NCI-H1436 treated with DMSO at 0.1 percent for 48 hours (cell line): ENCODE data around the gene CFAP92.
A peak's percentile ranks its signal among the peaks of the same experiment; 100 is the strongest.

Experiments used
- DNase-seq: peaks from one replicate; lab custom pipeline; 2025; lab: John Stamatoyannopoulos, UW

Gene CFAP92

DNA sequence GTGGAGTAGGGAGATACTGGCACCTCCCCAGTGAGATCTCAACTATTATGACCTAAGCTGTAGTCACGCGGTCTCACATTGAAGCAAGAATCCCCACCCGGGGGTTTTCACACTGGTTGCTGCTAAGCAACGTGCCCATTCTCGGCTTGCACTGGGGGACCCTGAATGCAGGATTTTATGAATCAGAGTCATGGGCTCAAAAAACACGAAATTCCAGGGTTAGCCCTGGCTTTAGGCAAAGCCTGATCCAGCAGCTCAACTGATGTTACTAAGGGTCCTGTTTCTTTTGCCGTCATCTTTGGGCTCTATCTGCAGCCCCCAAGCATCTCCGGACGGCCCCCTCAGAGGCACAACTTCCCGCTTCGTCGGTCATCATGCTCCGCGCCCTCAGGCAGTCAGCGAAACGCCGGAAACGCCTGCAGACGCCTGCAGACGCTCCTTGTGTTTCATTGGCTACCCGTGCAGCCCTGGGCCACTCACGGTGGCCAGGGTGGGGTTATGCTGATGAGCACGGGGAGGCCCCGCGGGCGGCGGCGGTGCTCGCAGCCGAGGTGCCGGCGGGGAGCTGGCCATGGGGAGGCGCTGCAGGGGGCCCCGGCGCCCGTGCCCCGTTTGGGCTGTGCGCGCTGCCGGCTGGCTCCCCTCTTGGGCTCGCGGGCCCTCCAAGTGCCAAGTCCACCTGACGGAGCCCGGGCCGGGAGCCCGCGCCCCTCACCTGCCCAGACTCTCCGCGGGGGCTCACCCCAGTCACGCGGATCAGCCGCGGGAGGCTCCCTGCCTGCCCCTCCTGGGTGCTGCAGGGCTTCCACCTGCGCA, 33.1 kb upstream of the CFAP92 start:
- peak; percentile 85 for DNase-seq

DNA sequence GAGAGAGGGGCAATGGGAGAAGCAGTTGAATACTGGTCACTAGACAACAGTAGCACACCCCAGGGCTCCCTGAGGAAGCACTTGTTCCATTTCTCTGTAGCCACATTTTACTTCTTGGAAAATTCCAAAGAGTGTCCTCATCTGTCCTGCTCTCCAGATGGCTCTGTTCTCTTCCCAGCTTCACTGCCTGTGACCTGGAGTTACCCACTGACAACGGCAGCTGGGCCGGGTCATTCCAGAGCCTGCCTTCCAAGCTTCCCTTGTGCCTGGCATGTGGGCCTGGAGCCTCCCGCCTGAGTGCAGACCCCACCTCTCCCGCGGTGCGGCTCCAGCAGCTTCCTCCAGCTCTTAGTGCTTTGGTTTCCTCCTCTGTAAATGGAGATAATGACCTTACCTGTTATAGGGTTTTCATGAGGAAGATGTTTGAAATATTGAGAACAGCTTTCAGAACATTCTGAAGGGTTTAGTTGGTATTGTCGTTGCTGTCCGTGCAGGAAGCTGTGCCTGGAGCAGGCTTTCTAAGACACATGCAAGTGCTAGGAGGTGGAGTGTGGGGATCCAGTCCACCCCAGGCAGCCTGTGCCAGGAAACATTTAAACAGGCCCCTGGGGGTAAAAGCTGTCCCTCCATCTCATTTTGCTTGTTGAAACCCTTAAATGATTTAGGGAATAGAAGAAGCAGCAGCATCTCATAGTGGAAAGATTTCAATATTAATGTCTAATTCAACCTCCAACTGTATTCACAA, 32.0 kb upstream of the CFAP92 start:
- DNase-seq = no peak

DNA sequence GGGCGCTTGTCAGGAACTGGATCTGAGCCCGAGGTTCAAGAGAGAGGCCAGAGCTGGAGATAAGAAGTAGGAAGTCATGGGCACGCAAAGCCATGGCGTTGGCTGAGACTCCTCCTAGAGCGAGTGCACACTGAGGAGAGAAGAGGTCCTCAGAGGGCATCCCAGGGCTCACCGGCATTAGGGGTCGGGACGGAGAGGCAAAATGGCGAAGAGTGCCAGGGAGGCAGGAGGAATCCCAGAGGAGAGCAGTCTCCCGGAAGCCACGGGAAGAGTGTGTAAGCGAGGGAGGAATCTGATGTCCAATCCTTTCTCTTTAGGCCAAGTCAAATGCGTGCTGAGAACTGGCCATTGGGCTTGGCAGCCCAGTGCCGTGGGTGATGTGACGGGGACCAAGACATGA, 31.2 kb upstream of the CFAP92 start:
- DNase-seq = no peak

DNA sequence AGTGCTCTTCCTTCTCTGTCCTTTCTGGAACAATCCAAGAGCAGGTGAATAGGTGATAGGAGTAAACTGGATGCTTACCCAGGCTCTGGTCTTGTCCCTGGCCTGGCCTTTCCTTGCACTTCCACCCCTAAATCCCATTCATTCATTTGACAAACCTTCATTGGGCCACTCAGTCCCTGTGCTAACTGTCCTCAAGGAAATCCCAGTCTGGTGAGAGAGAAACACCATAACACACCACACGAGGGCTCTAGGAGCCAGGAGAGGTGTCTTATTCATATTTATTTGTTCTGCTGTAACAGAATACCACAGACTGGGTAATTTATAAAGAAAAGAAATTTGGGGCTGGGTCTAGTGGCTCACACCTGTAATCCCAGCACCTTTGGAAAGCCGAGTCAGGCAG, 30.0 kb upstream of the CFAP92 start:
- peak; percentile 30 for DNase-seq

DNA sequence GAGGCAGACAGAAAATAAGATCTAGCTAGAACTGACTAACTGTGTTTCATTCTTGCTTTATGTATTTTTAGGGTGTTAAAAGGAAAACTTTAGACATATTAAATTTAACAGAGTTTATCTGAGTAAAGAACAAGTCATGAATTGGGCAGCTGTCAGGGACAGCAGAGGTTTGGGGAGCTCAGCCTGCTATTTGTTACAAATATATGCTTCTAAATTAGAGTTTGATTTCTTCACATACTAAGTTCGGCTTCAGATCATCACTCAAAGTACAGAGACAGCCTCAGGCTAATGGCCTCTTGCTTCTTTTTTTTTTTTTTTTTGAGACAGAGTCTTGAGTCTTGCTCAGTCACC, 29.1 kb upstream of the CFAP92 start:
- no peak for DNase-seq

DNA sequence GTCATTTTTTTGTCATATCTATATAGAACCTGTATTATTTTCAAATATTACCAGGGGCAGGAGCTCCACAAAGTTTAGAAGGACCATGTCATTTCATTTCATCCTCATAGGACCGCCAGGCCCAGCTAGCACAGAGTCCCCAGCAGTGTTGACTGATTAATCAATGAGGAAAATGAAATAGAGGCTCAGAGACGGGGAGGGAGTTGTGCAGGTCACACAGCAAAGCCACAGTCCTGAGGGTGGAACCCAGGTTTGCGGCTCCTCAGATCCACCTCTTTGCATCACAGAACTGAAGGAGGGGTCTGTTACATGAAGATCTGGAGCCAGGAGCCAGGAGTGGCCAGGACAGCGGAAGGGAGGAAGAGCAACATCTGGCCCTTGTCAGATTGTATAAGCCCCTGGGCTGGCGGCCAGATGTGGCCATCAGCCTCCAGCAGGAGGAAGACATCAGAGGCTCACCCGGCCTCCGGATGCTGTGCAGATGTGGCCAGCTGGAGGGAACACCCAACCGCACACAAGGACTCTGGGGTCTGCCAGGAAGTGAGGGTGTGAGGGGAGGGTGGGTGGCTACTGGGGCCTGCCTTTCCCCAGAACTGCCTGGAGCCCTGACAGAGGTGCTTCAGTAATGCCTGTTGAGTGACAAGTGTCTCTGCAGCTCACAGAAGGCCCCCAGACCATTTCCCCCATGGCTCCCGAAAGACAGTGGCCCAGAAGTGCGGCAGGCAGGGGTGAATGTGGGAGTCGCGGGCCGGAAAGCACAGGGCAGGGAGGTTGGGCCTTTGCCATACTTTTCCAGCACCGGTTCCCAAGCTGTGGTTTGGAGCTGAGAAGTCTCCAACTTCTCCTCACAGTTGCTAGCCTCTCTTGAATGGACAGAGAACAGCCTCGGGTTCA, 28.5 kb upstream of the CFAP92 start:
- DNase-seq = no peak

DNA sequence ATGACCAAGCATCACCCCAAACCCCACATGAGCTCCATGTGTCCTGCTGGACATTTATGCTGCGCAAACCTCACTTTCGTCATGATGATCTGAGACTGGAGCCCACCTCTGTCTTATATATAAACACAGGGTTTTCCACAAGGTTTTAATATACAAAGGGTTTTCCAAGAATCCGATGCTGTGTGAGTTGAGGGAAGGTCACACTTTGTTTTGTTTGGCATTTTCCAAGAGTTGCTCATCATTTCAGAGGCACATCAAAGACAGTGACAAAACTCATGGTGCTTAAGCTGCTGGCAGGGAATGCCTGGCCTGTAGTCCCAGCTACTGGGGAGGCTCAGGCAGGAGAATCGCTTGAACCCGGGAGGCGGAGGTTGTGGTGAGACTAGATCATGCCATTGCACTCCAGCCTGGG, 27.3 kb upstream of the CFAP92 start:
- no peak for DNase-seq

DNA sequence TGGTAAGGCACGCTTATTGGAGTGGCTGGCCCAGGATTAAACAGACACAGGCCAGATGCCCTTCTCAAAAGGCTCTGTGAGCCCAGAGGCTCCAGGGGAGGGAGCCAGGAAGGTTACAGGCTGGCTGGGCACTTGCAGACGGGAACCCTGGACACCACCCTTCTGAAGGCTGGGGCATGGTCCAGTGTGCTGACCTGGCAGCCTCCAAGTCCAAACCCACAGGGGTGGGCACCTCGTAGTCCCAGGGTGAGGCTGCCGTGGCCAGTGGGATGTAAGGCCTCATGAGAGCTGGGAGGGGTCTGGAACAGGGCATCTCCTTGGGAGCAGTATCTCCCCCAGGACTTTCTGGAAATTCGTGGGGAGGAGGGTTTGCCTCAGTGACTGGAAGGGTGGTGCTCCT, 26.8 kb upstream of the CFAP92 start:
- DNase-seq = no peak

DNA sequence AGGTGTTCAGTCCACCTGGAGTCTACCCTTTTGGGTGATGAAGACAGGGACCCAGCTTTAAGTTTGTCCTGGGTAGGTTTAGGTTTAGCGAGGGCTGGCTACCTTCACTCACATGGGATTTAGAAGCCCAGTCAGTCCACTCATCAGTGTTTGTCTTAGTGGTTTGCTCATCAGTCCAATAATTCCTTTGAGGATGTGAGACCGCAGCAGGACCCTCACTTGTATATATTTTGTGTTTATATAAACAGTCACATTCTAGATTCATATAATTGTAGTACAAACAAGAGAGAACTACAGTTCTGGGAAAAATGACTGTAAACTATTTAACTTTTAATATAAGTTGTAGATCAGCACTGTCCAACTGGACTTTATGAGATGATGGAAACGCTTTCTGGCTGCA, 25.4 kb upstream of the CFAP92 start:
- no peak for DNase-seq

DNA sequence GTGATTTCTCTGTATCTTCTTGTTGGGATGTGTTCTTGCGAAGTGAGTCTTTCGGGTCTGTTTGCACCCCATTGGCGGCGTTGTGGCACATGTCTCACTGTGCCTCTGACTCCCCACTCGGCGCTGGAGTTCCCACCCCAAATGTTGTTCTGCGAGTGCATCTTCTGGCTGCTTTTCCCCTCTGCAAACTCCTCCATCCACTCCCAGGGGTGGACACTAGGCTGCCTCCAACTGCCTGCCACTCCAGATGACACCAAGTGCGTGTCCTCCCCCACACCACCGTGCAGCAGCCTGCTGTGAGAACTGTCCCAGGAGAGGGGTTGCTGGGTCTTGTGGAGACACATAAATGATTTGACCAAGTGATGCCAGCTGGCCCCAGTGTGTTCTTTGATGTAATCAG, 24.9 kb upstream of the CFAP92 start:
- DNase-seq = no peak

DNA sequence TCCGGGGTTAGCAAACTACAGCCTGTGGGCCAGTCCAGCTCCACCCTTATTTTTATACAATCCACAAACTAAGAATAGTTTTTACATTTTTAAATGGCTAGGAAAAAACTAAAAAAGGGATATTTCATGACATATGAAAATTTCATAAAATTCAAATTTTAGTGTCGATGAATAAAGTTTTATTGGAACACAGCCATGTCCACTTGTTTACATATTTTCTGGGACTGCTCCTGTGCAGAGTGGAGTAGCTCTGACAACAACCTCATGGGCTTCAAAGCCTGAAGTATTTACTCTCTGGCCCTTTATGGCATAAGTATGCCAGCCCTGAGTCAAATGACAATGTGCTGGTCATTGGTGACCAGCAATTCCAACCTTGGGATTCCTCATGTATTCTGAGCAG, 24.4 kb upstream of the CFAP92 start:
- DNase-seq = no peak

DNA sequence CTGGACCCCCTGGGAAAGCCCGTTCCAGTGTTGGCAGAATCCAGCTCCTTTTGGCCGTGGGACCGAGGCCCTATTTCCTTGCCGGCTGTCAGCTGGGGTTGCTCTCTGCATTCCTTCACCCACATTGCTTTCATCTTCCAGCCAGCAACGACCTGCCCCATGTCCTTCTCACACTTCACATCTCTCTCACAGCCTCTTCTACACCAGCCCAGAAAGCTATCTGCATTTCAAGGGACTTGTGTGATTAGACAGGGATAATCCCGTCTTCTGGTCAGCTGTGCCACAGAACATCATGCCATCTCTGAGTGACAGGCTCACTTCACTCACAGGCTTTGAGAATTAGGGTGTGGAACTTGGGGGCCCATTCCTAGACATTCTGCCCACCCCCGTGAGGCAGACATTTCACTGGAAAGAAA, 23.6 kb upstream of the CFAP92 start:
- DNase-seq = no peak

DNA sequence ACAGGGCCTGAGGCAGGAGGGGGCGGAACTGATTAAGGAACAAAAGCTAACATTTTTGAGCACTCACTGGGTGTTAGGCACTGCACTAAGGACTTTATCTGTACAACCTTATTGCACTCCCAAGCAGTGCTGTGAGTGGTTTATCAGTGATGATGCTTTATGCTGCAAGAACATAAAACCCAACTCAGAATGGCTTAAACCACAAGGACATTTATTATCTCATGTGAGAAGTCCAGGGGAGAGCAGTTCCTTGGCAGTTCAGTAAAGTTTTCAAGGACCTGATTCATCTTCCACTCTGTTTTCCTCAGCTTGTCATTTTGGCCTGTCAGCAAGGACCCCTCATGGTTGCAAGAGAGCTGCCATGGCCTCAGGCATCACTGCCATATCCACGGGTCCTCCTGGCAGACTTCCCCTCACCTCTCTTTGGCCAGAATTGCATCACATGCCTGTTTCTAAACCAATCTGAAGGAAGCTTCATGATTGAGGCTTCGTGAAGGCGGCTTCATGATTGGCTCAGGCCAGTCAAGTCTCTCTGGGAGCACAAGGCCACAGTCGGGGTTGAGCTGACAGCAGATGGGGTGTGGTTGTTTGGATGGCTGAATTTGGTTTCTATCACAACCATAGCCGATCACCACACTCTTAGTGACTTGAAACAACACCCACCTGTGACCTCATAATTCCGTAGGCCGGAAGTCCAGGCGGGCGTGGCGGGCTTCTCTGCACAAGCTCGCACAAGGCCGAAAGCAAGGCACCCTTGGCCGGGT, 23.0 kb upstream of the CFAP92 start:
- DNase-seq = no peak

DNA sequence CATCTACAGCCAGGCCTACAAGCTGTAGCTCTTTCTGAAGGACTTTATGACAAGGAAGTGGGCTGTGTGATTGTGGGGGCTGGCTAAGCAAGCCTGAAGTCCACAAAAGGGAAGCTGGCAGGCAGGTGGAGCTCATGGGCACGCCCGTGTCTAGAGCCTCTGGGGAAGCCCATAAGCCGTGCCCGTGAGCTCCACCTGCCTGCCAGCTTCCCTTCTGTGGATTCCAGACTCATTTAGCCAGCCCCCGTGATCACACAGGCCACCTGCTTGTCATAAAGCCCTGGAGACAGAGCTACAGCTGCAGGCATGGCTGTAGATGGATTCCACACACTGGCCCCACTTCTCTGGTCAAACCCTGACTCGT, 22.5 kb upstream of the CFAP92 start:
- DNase-seq = peak; percentile 96

DNA sequence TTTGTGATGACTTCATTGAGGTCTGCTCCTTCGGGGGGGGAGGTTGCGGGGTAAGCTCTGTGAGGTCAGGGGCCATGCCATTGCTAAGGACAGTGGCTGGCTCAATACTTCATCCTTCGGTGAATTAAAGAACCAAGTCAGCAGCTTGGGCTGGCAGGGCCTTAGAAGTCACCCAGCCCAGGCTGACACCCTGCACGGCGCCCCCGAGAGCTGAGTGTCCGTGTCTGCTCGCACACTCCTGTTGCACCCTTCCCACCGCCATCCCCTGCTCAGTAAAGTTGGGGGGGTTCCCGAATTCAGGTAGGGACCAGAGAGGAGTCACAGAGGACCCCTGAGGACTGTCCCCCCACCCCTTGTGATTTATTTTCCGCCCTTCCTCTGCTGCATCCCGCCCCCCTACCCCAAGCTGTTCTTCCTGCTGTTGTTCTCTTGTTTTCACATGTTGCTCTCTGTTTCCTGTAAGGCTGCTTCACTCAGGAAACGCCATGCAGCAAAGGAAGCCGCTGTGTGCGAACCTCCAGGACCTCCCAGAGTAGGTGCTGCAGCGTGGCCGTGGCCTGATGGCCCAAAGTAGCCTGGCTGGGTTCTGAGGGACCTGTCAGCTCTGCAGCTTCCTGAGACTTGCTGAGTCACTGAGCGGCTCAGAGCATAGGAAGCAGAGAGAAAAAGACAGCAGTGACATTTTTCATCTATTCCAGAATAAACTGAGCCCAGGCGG, 21.7 kb upstream of the CFAP92 start:
- no peak for DNase-seq

DNA sequence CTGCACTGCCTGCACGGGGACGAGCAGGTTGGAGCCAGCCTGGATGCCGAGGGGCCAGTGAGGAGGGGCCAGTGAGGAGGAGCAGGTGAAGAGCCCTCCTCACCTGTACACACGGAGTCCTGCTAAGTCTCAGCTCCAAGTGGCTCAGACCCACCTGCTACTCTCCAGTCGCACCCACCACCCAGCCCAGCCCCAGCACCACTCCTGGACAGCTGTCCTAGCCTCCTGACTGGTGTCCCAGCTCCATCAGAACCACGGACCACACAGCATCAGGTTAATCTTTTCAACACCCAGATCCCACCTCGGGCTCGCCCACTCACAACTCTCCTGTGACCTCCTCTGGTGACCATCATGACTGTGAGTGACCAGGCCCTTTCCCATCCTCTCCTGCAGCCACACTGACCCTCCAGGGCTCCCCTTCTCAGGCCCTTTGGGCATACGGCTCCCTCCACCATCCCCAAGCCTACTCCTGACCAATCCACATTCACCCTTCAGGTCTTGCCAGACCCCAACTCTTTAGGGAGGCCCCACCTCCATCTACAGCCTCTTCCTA, 21.0 kb upstream of the CFAP92 start:
- DNase-seq = no peak

DNA sequence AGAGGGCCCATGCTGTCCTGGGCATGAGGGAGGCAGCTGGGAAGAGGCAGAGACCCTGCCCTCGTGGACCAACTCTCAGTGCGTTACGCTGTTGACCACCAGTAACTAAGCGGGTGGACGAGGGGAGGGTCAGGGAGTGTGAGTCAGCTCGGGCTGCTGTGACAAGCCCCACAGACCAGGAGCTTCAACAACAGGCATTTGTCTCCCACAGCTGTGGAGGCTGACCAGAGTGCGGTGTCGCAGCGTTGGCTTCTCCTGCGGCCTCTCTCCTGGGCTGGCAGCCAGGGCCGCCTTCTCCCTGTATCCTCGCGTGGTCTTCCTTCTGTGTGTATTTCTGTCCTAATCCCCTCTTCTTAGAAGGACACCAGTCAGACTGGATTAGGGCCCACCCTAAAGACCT, 20.3 kb upstream of the CFAP92 start:
- no peak for DNase-seq

DNA sequence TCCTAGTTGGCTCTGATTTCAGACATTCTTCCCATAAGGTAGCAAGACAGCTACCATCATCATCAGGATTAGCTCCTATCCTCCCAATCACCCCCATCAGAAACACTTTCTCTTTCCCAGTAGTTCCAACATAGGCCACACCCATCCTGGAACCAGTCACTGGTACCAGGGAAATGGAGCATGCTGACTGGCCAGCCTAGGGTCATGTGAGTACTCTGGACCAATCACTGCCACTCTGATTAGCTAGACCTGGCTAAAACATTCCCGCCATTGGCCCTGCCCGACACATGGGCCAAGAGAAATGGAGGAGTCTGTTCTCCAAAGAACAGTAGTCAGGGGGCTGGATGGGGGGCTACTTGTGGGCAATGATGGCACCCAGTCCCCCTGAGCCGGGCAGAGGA, 19.6 kb upstream of the CFAP92 start:
- no peak for DNase-seq

DNA sequence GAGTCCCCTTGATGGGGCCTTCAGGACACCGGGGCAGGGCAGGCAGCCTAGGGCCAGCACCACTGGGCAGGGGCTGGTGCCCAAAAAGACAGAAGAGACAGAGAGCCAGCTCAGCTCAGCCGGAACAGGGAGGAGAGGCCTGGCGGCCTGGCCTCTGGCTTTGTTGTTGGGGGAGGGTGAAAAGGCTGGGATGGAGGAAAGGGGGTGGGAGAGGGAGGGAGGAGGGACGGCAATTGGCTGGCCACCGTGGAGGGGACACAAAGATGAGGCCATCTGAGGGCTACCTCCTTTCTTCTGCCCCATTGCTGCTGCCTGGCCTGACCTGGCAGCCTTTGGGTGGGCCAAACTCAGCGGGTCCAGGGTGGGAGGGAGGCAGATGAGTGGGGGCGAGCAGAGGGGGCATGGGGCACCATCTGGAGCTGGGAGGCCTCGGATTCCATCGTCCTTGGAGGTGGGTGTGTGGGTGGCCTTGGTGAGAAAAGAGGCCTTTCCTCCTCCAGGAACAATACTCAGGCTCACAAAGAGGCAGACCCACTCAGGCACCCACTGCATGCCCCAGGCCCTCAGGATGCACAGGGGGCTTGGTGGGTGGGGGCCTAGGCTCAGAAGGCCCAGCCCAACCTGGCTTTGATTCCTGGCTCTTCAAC, 16.6 kb upstream of the CFAP92 start:
- no peak for DNase-seq

DNA sequence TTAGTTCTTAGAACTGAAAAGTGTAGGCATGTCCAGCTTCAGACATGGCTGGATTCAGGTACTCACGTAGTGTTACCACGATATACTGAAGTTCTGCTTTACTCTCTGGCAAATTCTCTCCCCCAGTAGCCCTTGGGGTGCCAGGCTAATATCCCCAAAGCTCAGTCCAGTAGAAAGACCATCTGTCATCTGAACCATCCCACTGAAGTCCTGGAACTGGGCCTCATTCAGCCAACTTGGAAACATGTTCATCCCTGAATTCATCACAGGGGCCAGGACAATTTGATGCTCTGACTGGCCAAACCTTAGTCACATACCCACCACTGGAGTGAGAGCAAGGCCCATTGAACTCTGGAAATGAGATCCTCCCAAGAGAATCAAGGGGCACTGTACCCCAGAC, 15.4 kb upstream of the CFAP92 start:
- no peak for DNase-seq

DNA sequence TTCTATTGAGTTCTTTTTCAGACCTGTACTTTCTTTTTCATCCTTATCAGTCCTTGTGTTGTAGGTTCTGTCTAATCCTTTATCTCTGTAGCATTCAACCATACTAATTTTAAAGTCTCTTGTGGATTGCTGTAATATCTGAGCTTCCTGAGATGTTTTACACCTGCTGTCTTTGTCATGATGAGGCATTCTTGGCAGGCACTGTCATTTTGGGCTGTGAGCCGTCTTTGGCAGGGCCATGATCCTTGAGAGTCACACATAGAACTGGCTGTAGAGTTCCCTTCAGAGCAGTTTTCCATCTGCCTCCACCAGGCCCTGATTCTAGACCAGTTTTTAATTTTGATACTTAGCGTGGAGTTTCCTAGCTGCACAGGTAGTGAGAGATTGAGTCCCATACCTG, 13.9 kb upstream of the CFAP92 start:
- DNase-seq = no peak
